Measurements from ENCODE around the gene SLC39A10. TPM values are rescaled to one million over a fixed set of nuclear protein-coding genes. Genes with fewer than 3 reads are reported as not detected.

The SLC39A10 gene
- total and polyA plus RNA-seq, 2 donors (not counting 3 experiments of a cell fraction or from before 2014, with no cell fraction given) = 11.4 to 39.9 TPM

GRCh38 chr2:195721042-195721441 lies 64.0 kb downstream of the SLC39A10 start:
- dilution Hi-C loops (cut with MboI; ENCODE audit: extremely low pct_ligation_motif_present, low sequenced_read_pairs) (no loop called here), intact Hi-C loops (cut with micrococcal nuclease) (no loop called here)
- DNase-seq (ENCODE audit: low read depth, low spot score) (no peak), FAIRE-seq (no peak)
- no peak overlapping the region for H3K4me2 ChIP-seq (ENCODE audit: insufficient read depth, low read length)
- no peak for TF ChIP-seq JUN (IDR thresholded peaks at IDR 0.05; ENCODE audit: borderline replicate concordance, insufficient read depth, insufficient read length, low read depth)
- TF ChIP-seq POLR2A (IDR thresholded peaks at IDR 0.05; ENCODE audit: low read depth, low read length) = no peak
- TF ChIP-seq MAX (IDR thresholded peaks at IDR 0.05; ENCODE audit: insufficient read depth, insufficient read length) = no peak
- no peak for TF ChIP-seq POLR2AphosphoS5 (IDR thresholded peaks at IDR 0.05; ENCODE audit: insufficient read depth, low read depth, low read length)
- no peak for TF ChIP-seq FOS (IDR thresholded peaks at IDR 0.05; ENCODE audit: borderline replicate concordance, insufficient read depth, low read length)
- no peak for TF ChIP-seq EZH2 (IDR thresholded peaks at IDR 0.05; ENCODE audit: borderline replicate concordance, low read depth, low read length, severe bottlenecking)
- no peak for TF ChIP-seq GATA2 (IDR thresholded peaks at IDR 0.05; ENCODE audit: insufficient read depth, insufficient read length, low read depth, low read length)
- no peak for TF ChIP-seq MYC (IDR thresholded peaks at IDR 0.05; ENCODE audit: low read depth, low read length)
- no peak for TF ChIP-seq CTCF (IDR thresholded peaks at IDR 0.05; ENCODE audit: extremely low read depth in 1 of 2, insufficient read depth in 1 of 2, low read depth in 1 of 2, low read length in 2 of 2)
- no TSS peak for BruUV-seq (replicated peaks)
- H2AFZ ChIP-seq (ENCODE audit: low read depth, low read length) = no peak overlapping the region
- no peaks in the 10 kb centered on the region for H4K20me1 ChIP-seq (replicated peaks; ENCODE audit: control insufficient read depth, extremely low read depth, insufficient read depth, low read length)
- H3K36me3 ChIP-seq (ENCODE audit: control insufficient read depth in 2 of 2, extremely low read depth in 1 of 2, insufficient read depth in 2 of 2, low read length in 2 of 2) = no peaks in the 10 kb centered on the region
- H3K27me3 ChIP-seq (ENCODE audit: control insufficient read depth in 2 of 2, insufficient read depth in 2 of 2, low read length in 2 of 2) = no peaks in the 10 kb centered on the region
- H3K9me1 ChIP-seq (replicated peaks; ENCODE audit: control insufficient read depth, extremely low read depth, insufficient read depth, low read length) = peaks cover 6% of the 10 kb centered on the region
- H3K9me3 ChIP-seq (replicated peaks; ENCODE audit: control insufficient read depth, insufficient read depth, low read length) = no peaks in the 10 kb centered on the region
- no peak overlapping the region for H3K27ac ChIP-seq (ENCODE audit: insufficient read depth, low read depth, low read length)
- H3K4me1 ChIP-seq (ENCODE audit: control insufficient read depth, extremely low read depth, insufficient read depth, low read length) = no peaks in the 10 kb centered on the region
- no peak overlapping the region for H3K9ac ChIP-seq (replicated peaks; ENCODE audit: extremely low read depth, insufficient read depth, low read length)
- H3K4me3 ChIP-seq (replicated peaks in 1 of 3; ENCODE audit: insufficient read depth in 1 of 3, low read depth in 1 of 3, low read length in 3 of 3) = no peak overlapping the region
- ChIA-PET POLR2A (no interaction called here), CTCF (no interaction called here)
- H3K79me2 ChIP-seq (ENCODE audit: control insufficient read depth, insufficient read depth, low read length) = no peaks in the 10 kb centered on the region
